Keratinocyte (primary cell): ENCODE results near the gene PARD6G. TPM values are rescaled to one million over a fixed set of nuclear protein-coding genes. Genes with fewer than 3 reads are reported as not detected.

ENCODE experiments used
- DNase-seq: peaks from one replicate; pipeline ENCODE4 v3.0.0-alpha.2; 2011; ENCODE audit warnings: low read depth, missing footprints, low spot score
- FAIRE-seq: peaks from 2 replicates; lab custom pipeline; 2011; peaks lifted over from hg19 to GRCh38; lab: Jason Lieb, UNC
- H2AFZ ChIP-seq: 2 replicates; pipeline ENCODE4 v1.6.0; 2012; ENCODE audit warnings: low read length, control low read depth, inconsistent platforms; ENCODE audit not compliant: control insufficient read depth
- H3K27ac ChIP-seq: 2 replicates; pipeline ENCODE4 v1.5.1; 2011; ENCODE audit warnings: low read length; ENCODE audit not compliant: control insufficient read depth, insufficient read depth
- H3K27me3 ChIP-seq: 3 replicates; pipeline ENCODE4 v1.6.0; 2011; ENCODE audit warnings: low read length; ENCODE audit not compliant: control insufficient read depth, insufficient read depth; ENCODE audit errors: extremely low read depth
- H3K36me3 ChIP-seq, 2 experiments: 2 replicates in 1 of 2; 3 replicates in 1 of 2; pipeline ENCODE4 v1.5.1; 2011; ENCODE audit warnings: low read length in 2 of 2, mild to moderate bottlenecking in 1 of 2; ENCODE audit not compliant: control insufficient read depth in 2 of 2, insufficient read depth in 2 of 2; ENCODE audit errors: extremely low read depth in 1 of 2
- H3K4me1 ChIP-seq: 3 replicates; pipeline ENCODE4 v1.5.1; 2011; ENCODE audit warnings: low read length; ENCODE audit not compliant: control insufficient read depth, insufficient read depth; ENCODE audit errors: extremely low read depth
- H3K4me2 ChIP-seq: 3 replicates; pipeline ENCODE4 v1.6.0; 2011; ENCODE audit warnings: low read depth, low read length; ENCODE audit not compliant: control insufficient read depth, insufficient read depth; ENCODE audit errors: extremely low read depth
- H3K4me3 ChIP-seq, 3 experiments: fragments of 200-600 bp in 1 of 3; sonication (generic) in 1 of 3; 2 replicates in 2 of 3; 3 replicates in 1 of 3; pipeline ENCODE4 v1.5.1; 2011 to 2016; ENCODE audit warnings: low read length in 3 of 3, mild to moderate bottlenecking in 3 of 3, control low read depth in 2 of 3, inconsistent platforms in 1 of 3, low read depth in 1 of 3, mixed read lengths in 1 of 3, mixed run types in 1 of 3, moderate library complexity in 1 of 3; ENCODE audit not compliant: control insufficient read depth in 2 of 3, insufficient read depth in 2 of 3; ENCODE audit errors: extremely low read depth in 1 of 3
- H3K79me2 ChIP-seq: 2 replicates; pipeline ENCODE4 v1.6.0; 2012; ENCODE audit warnings: low read length; ENCODE audit not compliant: control insufficient read depth, insufficient read depth
- H3K9ac ChIP-seq: 3 replicates; pipeline ENCODE4 v1.6.0; 2011; ENCODE audit warnings: low read length; ENCODE audit not compliant: control insufficient read depth, insufficient read depth; ENCODE audit errors: extremely low read depth
- H3K9me1 ChIP-seq: 3 replicates; pipeline ENCODE4 v1.6.0; 2011; ENCODE audit warnings: low read length; ENCODE audit not compliant: control insufficient read depth, insufficient read depth; ENCODE audit errors: extremely low read depth
- H3K9me3 ChIP-seq: 2 replicates; pipeline ENCODE4 v1.5.1; 2012; ENCODE audit warnings: low read depth, low read length; ENCODE audit not compliant: control insufficient read depth
- H4K20me1 ChIP-seq: 3 replicates; pipeline ENCODE4 v1.6.0; 2011; ENCODE audit warnings: low read length; ENCODE audit not compliant: control insufficient read depth, insufficient read depth; ENCODE audit errors: extremely low read depth
- EZH2 ChIP-seq: IDR thresholded peaks from one replicate; pipeline ENCODE4 v1.6.1; 2012; ENCODE audit warnings: inconsistent platforms, mild to moderate bottlenecking, low read length, moderate library complexity
- dilution Hi-C: fragments of 300-500 bp; cut with MboI; formaldehyde crosslinking; loops from one replicate; pipeline ENCODE4 v1.7.0; 2020; ENCODE audit warnings: low sequenced_read_pairs; ENCODE audit not compliant: extremely low pct_ligation_motif_present
- polyA plus RNA-seq, 5 experiments: library from polyadenylated mRNA; depleted of rRNA in 3 of 5; stranded (reverse) in 3 of 5; stranded (forward) in 1 of 5; unstranded in 1 of 5; fragments of >200 nt; gene quantifications; 1 replicate in 1 of 5; 2 replicates in 3 of 5; 3 replicates in 1 of 5; pipeline versions ENCODE4 v1.2.1 to v1.2.3, GENCODE V29; 2011 to 2012; ENCODE audit warnings: missing spikeins in 2 of 5, low read depth in 1 of 5, low replicate concordance in 1 of 5
- TF ChIP-seq, protein P1 (sequence below), 3 experiments: IDR thresholded peaks in 1 of 3; conservative IDR thresholded peaks in 1 of 3; optimal IDR thresholded peaks in 1 of 3; 2 replicates in 2 of 3; 3 replicates in 1 of 3; pipeline versions ENCODE3 to v1.5.1; 2011; ENCODE audit warnings: low read length in 3 of 3, mild to moderate bottlenecking in 3 of 3, moderate library complexity in 2 of 3, control low read depth in 1 of 3, inconsistent platforms in 1 of 3; ENCODE audit not compliant: insufficient read depth in 2 of 3; ENCODE audit errors: extremely low read depth in 1 of 3

Gene PARD6G
- polyA plus RNA-seq, 1 donor (not counting 4 experiments of a cell fraction or from before 2014, with no cell fraction given) = 21.3 TPM

DNA sequence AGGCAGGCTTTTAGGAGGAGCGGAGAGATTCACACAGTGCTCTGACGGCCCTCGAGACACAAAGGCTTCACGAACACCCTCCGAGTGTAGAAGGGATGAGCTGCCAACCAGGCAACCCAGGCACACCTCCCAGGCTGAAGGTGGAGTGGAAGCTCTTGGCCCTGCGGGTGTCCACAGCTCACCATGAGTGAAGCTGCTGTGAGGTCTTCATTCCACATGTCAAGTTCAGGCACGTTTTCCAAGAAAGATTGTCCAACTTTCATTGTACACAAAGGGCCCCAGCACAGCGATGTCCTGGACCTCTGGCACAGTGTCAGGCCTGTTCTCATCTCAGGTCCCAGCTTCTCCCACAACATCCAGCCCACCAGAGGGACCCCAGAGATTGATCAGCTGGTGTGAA, 13.4 kb downstream of the PARD6G start:
- no peak overlapping the region for H3K9ac ChIP-seq
- H2AFZ ChIP-seq = no peak overlapping the region
- dilution Hi-C loops = no loop called here
- FAIRE-seq = peak; percentile 95
- H3K9me3 ChIP-seq = no peaks in the 10 kb centered on the region
- peaks cover 34% of the 10 kb centered on the region for H4K20me1 ChIP-seq
- H3K9me1 ChIP-seq = peaks cover 6% of the 10 kb centered on the region
- peaks cover 0 to 5% of the 10 kb centered on the region in 2 experiments for H3K36me3 ChIP-seq
- peak overlapping the region; percentile 22 for H3K27ac ChIP-seq
- peaks cover 30% of the 10 kb centered on the region for H3K4me1 ChIP-seq
- TF ChIP-seq, protein P1, sequence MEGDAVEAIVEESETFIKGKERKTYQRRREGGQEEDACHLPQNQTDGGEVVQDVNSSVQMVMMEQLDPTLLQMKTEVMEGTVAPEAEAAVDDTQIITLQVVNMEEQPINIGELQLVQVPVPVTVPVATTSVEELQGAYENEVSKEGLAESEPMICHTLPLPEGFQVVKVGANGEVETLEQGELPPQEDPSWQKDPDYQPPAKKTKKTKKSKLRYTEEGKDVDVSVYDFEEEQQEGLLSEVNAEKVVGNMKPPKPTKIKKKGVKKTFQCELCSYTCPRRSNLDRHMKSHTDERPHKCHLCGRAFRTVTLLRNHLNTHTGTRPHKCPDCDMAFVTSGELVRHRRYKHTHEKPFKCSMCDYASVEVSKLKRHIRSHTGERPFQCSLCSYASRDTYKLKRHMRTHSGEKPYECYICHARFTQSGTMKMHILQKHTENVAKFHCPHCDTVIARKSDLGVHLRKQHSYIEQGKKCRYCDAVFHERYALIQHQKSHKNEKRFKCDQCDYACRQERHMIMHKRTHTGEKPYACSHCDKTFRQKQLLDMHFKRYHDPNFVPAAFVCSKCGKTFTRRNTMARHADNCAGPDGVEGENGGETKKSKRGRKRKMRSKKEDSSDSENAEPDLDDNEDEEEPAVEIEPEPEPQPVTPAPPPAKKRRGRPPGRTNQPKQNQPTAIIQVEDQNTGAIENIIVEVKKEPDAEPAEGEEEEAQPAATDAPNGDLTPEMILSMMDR (optimal IDR thresholded peaks at IDR 0.05 in 1 of 3, IDR thresholded peaks at IDR 0.05 in 1 of 3, conservative IDR thresholded peaks at IDR 0.05 in 1 of 3; ENCODE audit: extremely low read depth in 1 of 3, insufficient read depth in 2 of 3, low read length in 3 of 3) = no peak
- no peak for TF ChIP-seq EZH2
- no peaks in the 10 kb centered on the region for H3K27me3 ChIP-seq
- peak overlapping the region; percentile 51 for H3K4me2 ChIP-seq
- H3K79me2 ChIP-seq = peaks cover 56% of the 10 kb centered on the region
- DNase-seq = no peak
- H3K4me3 ChIP-seq = no peak overlapping the region

DNA sequence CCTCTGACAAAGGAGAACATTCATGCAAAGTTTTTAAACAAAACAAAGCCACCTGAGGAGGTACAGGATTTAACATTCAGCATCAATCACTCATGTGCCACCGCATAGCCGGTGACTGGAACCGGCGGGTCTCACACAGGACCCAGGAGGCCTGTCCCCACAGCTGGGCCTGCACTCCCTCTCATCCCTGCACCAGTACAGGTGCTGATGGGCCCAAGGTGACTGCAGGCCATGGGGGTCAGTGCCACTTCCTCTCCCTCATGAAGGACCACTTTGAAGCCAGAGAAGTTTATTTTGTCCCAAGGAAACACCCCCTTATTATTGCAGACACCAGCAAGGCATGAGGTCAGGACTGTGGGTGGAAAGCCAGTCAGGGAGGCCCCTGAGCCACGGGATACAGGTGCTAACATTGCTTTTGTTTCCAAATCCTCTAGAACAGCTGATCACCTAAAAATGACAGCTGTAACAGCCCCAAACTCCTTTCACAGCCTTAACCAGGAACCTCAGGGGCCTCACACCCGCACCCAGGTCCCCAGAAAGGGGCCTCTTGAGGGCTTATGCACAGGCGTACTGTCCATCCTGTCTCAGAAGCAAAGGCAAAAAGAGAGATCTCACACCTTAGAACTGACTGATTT, 14.0 kb downstream of the PARD6G start:
- Histone ChIP-seq H3K27ac (no peak overlapping the region), H3K4me1 (peaks cover 30% of the 10 kb centered on the region), H4K20me1 (peaks cover 33% of the 10 kb centered on the region), H3K4me3 (no peak overlapping the region), H3K4me2 (peak overlapping the region; percentile 51), H3K36me3 (peaks cover 0 to 5% of the 10 kb centered on the region in 2 experiments), H3K9me1 (peaks cover 6% of the 10 kb centered on the region), H3K27me3 (no peaks in the 10 kb centered on the region), H2AFZ (no peak overlapping the region), H3K9ac (no peak overlapping the region), H3K9me3 (no peaks in the 10 kb centered on the region), H3K79me2 (peaks cover 54% of the 10 kb centered on the region)
- TF ChIP-seq, protein P1 (optimal IDR thresholded peaks at IDR 0.05 in 1 of 3, IDR thresholded peaks at IDR 0.05 in 1 of 3, conservative IDR thresholded peaks at IDR 0.05 in 1 of 3; ENCODE audit: extremely low read depth in 1 of 3, insufficient read depth in 2 of 3, low read length in 3 of 3) = no peak
- no peak for TF ChIP-seq EZH2
- peak; percentile 17 for FAIRE-seq
- dilution Hi-C loops = no loop called here
- no peak for DNase-seq
